Activated naive CD8-positive, alpha-beta T cell treated with anti-CD3 and anti-CD28 coated beads, Interleukin-2, amount 10 ng/mL, durations not matched to agents 7 days and 5 days (primary cell): Measurements from ENCODE around the gene MYO3B. TPM values are rescaled to one million over a fixed set of nuclear protein-coding genes. Genes with fewer than 3 reads are reported as not detected.

ENCODE experiments used
- ATAC-seq: fragments of 150-1000 bp; cut with Tn5 transposase; one replicate; pipeline ENCODE4 v1.10.0; 2021; ENCODE audit warnings: low read depth, moderate library complexity
- POLR2A ChIA-PET: fragments of 350-600 bp; sonication (Branson Sonifier 250); formaldehyde crosslinking; loops from one replicate; lab custom pipeline; 2021; ENCODE audit warnings: antibody characterized with exemption; lab: Charles Lee
- DNase-seq: peaks from one replicate; pipeline ENCODE4 v3.0.0; 2021
- H3K27ac Mint-ChIP-seq: one replicate; pipeline ENCODE4 v1.8.0; 2022; ENCODE audit warnings: mild to moderate bottlenecking, mixed read lengths
- H3K27me3 Mint-ChIP-seq: one replicate; pipeline ENCODE4 v1.8.0; 2022; ENCODE audit warnings: mild to moderate bottlenecking, moderate library complexity, mixed read lengths
- H3K36me3 Mint-ChIP-seq: one replicate; pipeline ENCODE4 v1.8.0; 2021; ENCODE audit warnings: mild to moderate bottlenecking, mixed read lengths
- H3K4me1 Mint-ChIP-seq: one replicate; pipeline ENCODE4 v1.8.0; 2021; ENCODE audit warnings: mixed read lengths
- H3K4me3 Mint-ChIP-seq: one replicate; pipeline ENCODE4 v1.8.0; 2022; ENCODE audit warnings: mild to moderate bottlenecking, moderate library complexity, mixed read lengths
- H3K9me3 Mint-ChIP-seq: one replicate; pipeline ENCODE4 v1.8.0; 2021; ENCODE audit warnings: mixed read lengths
- total RNA-seq, 2 experiments: library from RNA; stranded (reverse); gene quantifications; one replicate each; pipeline ENCODE4 v1.2.3, GENCODE V29; 2021

MYO3B gene
- total RNA-seq, 2 experiments from 2014 or later: 0.09 to 0.11 TPM

DNA sequence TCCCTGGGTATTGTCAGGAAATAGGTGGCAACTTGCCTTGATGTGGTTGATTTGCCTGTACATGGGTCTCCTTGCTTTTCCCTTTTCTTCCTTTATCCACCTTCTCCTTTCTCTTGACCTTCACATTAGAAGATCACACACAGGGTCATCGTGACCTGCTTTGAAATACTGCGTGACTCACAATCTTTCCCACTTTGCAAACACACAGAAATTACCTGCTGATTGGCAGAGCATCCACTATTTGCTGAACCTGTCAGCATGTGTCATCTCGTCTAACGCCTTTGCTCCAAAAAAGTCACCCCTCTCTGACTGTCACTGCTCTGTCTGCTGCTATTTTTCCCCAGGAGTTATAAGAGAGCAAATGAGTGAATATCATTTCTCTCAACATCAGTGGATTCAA lies 60.8 kb downstream of the MYO3B start:
- no peak overlapping the region for H3K27ac Mint-ChIP-seq
- peaks cover 46% of the 10 kb centered on the region for H3K27me3 Mint-ChIP-seq
- POLR2A ChIA-PET: no interaction called here
- H3K9me3 Mint-ChIP-seq: no peaks in the 10 kb centered on the region
- ATAC-seq (no peak), DNase-seq (no peak)
- no peaks in the 10 kb centered on the region for H3K4me1 Mint-ChIP-seq
- no peaks in the 10 kb centered on the region for H3K36me3 Mint-ChIP-seq
- H3K4me3 Mint-ChIP-seq: no peak overlapping the region

DNA sequence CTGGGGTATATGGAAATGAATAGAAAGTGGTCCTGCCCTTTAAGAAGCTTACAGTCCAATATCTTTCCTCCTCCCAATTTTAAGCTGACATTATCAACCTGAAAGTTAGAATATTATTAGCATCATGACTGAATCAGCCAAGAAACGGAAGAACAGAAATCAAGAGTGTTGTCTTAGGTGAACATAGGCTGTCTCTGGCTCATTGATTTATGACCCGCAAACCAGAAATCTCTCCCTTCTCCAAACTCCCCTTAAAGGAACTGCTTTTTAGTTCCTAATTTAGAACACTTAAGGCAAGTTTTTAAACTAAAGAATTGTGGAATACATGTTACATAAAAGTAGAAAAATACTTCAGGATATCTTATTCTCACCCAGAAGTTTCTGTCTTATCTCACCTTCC lies 62.7 kb downstream of the MYO3B start:
- H3K27ac Mint-ChIP-seq: no peak overlapping the region
- H3K27me3 Mint-ChIP-seq: peaks cover 55% of the 10 kb centered on the region
- no peak overlapping the region for H3K4me3 Mint-ChIP-seq
- H3K9me3 Mint-ChIP-seq: no peaks in the 10 kb centered on the region
- DNase-seq: no peak
- no peak for ATAC-seq
- H3K4me1 Mint-ChIP-seq: no peaks in the 10 kb centered on the region
- H3K36me3 Mint-ChIP-seq: no peaks in the 10 kb centered on the region
- POLR2A ChIA-PET: no interaction called here

DNA sequence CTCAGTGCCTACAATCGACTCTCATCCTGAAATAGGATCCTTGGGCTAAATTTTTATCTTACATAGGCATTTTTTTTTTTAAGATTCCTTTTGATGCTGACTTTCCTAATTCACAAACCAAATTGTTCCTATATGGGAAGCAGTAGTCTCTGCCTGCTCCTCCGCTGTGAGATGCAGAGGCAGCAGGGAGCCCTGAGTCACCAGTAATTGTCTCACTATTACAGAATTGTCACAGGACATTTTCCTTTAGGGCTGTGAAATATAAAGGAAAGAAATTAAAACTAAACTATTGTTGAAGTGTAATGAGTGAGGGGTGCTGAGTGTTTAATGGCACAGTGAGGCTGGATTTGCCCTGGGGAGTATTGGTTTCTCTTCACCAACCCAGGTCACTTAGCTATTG lies 63.8 kb downstream of the MYO3B start:
- ATAC-seq (no peak), DNase-seq (no peak)
- no peak overlapping the region for H3K27ac Mint-ChIP-seq
- POLR2A ChIA-PET: no interaction called here
- H3K4me3 Mint-ChIP-seq: no peak overlapping the region
- no peaks in the 10 kb centered on the region for H3K4me1 Mint-ChIP-seq
- H3K27me3 Mint-ChIP-seq: peaks cover 57% of the 10 kb centered on the region
- H3K9me3 Mint-ChIP-seq: no peaks in the 10 kb centered on the region
- H3K36me3 Mint-ChIP-seq: no peaks in the 10 kb centered on the region

DNA sequence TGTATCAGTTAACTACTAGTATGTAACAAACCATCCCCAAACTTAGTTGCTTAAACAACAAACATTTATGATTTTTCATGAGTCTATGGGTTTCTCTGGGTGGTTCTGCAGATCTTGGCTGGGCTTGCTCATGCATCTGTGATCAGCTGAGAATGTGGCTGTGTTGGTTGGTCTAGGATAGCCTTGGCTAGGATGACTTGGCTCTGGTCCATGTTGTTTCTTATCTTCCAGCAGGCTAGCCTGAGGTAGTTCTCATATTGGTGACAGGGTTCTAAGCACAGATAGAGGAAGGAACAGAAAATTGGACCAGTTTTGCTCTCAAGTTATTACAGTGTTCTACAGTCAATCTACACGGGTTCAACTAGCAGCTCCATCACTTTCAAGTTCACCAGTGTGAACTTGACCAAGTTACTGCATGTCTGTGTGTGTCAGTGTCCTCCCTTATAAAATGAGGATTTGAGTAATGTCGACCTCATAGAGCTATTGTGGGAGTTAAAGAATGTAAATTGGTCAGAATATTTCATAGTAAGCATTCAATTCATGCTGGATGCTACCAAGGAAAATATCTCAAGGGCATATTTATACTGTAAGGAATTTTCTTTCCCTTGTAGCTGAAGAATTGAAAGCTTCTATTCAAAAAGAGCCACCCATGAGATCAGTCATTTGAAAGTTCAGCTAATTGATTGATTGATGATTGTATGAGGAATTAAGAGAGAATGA lies 65.3 kb downstream of the MYO3B start:
- Mint-ChIP-seq H3K36me3 (no peaks in the 10 kb centered on the region), H3K4me1 (no peaks in the 10 kb centered on the region), H3K9me3 (no peaks in the 10 kb centered on the region), H3K27ac (no peak overlapping the region), H3K27me3 (peaks cover 50% of the 10 kb centered on the region), H3K4me3 (no peak overlapping the region)
- POLR2A ChIA-PET: no interaction called here
- DNase-seq (no peak), ATAC-seq (no peak)

DNA sequence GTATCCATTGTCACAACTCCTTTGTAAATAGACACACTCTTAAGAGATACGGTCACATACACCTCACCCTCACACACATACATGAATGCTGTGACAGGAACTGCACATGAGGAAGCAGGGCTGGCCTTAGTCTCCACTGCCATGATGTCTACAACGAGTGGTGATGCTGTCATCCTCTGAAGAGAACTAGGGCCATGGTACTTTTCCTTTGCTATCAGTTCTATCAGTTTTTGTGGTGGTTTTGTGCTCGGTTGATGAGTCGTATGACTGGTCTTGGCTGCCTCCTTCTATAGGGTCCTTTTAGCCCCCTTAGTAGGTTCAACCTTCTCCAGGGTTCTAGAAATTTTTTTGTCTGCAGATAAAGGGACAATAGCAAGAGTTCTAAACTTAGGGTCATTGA lies 66.0 kb downstream of the MYO3B start:
- DNase-seq (no peak), ATAC-seq (no peak)
- POLR2A ChIA-PET: no interaction called here
- Mint-ChIP-seq H3K4me3 (no peak overlapping the region), H3K36me3 (no peaks in the 10 kb centered on the region), H3K27me3 (peaks cover 47% of the 10 kb centered on the region), H3K27ac (no peak overlapping the region), H3K4me1 (no peaks in the 10 kb centered on the region), H3K9me3 (no peaks in the 10 kb centered on the region)

DNA sequence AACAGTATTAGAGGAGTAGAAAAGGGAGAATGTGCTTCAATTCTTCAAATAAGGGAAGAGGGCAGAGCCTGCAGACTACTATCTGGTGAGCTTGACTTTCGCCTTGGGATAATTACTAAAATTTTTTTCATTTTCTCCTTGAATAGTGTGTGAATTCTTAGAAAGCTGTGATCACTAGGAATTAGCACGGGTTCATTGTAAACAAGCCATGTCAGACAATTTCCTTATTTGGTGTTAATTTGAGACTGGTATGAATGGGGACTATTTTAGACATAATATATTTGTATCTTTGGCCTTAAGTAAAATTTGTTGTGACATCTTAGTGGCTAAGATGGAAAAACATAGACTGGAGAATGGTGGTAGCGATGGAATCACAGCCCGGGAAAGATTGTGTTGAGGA lies 66.6 kb downstream of the MYO3B start:
- Mint-ChIP-seq H3K27me3 (peaks cover 44% of the 10 kb centered on the region), H3K36me3 (no peaks in the 10 kb centered on the region), H3K4me3 (no peak overlapping the region), H3K27ac (no peak overlapping the region), H3K4me1 (no peaks in the 10 kb centered on the region), H3K9me3 (no peaks in the 10 kb centered on the region)
- POLR2A ChIA-PET: no interaction called here
- ATAC-seq (no peak), DNase-seq (no peak)

DNA sequence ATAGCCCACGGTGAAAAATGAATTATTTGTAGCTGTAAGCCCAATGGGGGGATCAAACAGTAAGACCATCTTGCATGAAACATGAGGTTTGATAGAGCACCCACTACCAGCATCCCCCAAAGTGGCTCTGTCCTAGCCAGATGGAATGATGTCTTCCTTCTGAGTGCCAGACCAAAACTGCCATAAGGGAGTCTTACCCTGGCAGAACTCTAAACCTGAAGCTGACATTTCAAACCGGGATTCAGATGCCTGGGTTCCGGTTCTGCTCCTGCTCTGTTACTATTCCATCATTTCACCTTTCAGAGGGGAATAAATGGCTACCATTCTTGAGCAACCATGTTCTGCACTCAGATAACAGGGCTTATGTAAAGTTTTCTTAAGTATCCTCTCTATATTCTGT lies 67.4 kb downstream of the MYO3B start:
- ATAC-seq (no peak), DNase-seq (no peak)
- H3K36me3 Mint-ChIP-seq: no peaks in the 10 kb centered on the region
- peaks cover 38% of the 10 kb centered on the region for H3K27me3 Mint-ChIP-seq
- POLR2A ChIA-PET: no interaction called here
- H3K9me3 Mint-ChIP-seq: no peaks in the 10 kb centered on the region
- no peaks in the 10 kb centered on the region for H3K4me1 Mint-ChIP-seq
- H3K4me3 Mint-ChIP-seq: no peak overlapping the region
- H3K27ac Mint-ChIP-seq: no peak overlapping the region

DNA sequence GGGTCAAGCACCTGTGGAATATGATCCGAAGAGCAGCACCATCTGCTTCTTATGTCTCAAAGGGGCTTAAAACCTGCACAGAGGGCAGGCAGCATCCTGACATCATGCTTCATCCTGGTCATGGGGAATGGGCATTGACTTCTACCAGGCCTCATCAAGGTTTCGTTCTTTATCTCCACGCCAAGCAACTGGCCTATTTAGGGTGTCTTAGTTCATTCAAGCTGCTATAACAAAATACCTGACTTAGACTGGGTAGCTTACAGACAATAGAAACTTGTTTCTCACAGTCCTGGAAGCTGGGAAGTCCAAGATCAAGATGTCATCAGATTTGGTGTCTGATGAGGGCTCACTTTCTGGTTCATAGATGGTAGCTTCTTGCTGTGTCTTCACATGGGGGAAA lies 69.4 kb downstream of the MYO3B start:
- no peaks in the 10 kb centered on the region for H3K36me3 Mint-ChIP-seq
- H3K4me1 Mint-ChIP-seq: no peaks in the 10 kb centered on the region
- peaks cover 23% of the 10 kb centered on the region for H3K27me3 Mint-ChIP-seq
- no peak overlapping the region for H3K27ac Mint-ChIP-seq
- H3K4me3 Mint-ChIP-seq: no peak overlapping the region
- POLR2A ChIA-PET: no interaction called here
- ATAC-seq (no peak), DNase-seq (no peak)
- H3K9me3 Mint-ChIP-seq: no peaks in the 10 kb centered on the region

DNA sequence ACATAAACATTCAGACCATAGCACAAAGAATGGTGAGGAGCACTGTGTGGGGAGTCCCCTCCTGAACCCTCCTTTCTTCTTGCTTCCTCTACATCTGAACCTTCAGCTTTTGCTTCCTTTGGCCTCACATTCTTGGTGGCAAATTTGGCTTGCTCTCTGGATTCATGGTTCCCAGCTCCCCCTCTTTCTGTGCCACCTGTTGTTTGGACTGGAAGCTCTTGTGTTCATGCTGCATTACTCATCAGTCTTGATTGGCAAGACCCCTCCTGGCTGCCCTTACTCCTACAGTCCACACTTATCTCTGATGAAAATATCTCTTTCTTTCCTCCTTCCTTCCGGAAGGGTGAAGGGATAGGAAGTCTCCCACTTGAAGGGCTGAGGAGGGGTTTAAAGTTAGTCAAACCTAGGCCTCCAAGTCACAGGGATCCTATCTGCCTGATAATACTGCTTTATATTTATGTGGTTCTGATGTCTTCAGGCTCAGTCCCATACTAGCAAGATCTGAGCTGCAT lies 70.0 kb downstream of the MYO3B start:
- no peaks in the 10 kb centered on the region for H3K36me3 Mint-ChIP-seq
- no peak for ATAC-seq
- no peak overlapping the region for H3K4me3 Mint-ChIP-seq
- no peak for DNase-seq
- peaks cover 18% of the 10 kb centered on the region for H3K27me3 Mint-ChIP-seq
- no peak overlapping the region for H3K27ac Mint-ChIP-seq
- H3K9me3 Mint-ChIP-seq: no peaks in the 10 kb centered on the region
- POLR2A ChIA-PET: no interaction called here
- H3K4me1 Mint-ChIP-seq: no peaks in the 10 kb centered on the region

DNA sequence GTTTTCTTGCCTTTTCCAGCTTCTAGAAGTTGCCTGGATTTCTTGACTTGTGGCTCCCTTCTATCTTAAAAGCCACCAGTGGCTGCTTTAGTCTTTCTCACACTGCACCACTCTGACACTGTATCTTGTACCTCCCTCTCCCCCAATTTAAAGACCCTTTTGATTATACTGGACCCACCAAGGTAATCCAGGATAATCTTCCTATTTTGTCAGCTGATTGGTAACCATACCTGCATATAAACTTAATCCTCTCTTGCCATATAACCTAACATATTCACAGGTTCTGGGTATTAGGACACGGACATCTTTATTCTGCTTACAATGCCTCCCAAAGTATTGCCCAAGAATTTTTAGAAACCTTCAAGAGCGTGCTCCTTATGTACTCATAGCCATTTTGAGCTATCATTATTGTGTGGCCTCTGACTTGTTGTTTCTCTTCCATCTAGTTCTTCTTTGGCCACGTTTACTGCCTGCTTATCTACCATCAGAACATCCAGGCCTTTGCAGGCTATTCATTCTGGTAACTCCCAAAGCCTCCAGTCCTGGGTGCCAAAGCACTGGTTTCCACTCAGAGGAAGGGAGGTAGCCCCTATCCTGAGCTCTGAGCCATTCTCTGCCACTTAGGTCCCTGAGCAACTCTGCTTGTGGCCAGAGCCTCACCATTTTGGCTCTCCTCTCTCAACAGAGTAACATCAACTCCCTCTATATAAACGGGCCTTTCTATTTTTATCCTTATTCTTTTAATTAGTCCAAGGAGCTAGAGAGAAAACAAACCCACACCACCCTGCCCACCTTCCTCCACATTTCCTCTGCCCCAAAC lies 70.8 kb downstream of the MYO3B start:
- Mint-ChIP-seq H3K36me3 (no peaks in the 10 kb centered on the region), H3K4me3 (no peak overlapping the region), H3K4me1 (no peaks in the 10 kb centered on the region), H3K27me3 (peaks cover 15% of the 10 kb centered on the region), H3K9me3 (no peaks in the 10 kb centered on the region), H3K27ac (no peak overlapping the region)
- ATAC-seq: no peak
- no peak for DNase-seq
- POLR2A ChIA-PET: no interaction called here

DNA sequence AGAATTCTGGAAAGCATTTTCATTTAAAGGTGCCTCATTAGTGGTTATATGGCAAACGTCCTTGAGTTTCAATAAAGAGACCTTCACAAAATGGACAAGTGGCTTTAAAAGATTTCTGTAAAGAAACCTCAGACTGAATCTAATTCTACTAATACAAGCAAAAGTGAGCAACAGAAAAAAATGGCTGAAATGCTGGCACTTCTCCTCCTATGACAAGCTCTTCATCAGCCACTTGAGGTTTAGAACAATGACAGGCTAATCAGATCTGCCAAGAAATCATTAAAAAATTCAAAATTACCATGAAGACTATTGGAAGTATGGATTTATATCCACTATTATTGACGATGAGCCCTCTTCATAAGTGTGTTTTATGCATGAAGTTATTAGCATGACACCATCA lies 71.8 kb downstream of the MYO3B start:
- Mint-ChIP-seq H3K27me3 (peaks cover 8% of the 10 kb centered on the region), H3K27ac (no peak overlapping the region), H3K4me3 (no peak overlapping the region), H3K4me1 (no peaks in the 10 kb centered on the region), H3K9me3 (no peaks in the 10 kb centered on the region), H3K36me3 (no peaks in the 10 kb centered on the region)
- DNase-seq (no peak), ATAC-seq (no peak)
- POLR2A ChIA-PET: interaction anchor here (0.6 kb wide), 1 partner anchor 420 kb away, joined by 3 read pairs; no protein-coding TSS in a partner anchor

DNA sequence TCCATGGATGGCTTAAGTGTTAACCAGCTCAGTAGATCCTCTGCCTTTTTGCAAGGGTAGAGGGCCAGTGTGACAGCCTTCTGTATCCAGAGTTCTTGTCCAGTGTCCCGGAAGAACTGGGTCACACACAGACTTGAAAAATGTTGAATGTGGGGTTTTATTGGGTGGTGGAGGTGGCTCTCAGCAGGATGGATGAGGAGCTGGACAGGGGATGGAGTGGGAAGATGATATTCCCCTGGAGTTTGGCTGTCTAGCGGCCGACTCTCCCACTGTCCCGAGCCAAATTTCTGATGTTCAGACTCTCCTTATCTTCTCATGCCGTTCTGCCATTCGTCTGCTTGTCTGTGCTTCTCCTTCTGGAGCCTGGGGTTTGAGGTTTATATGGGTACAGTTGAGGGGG lies 72.6 kb downstream of the MYO3B start:
- Mint-ChIP-seq H3K27me3 (peaks cover 5% of the 10 kb centered on the region), H3K9me3 (no peaks in the 10 kb centered on the region), H3K27ac (no peak overlapping the region), H3K36me3 (no peaks in the 10 kb centered on the region), H3K4me3 (no peak overlapping the region), H3K4me1 (no peaks in the 10 kb centered on the region)
- ATAC-seq (no peak), DNase-seq (no peak)
- POLR2A ChIA-PET: no interaction called here

DNA sequence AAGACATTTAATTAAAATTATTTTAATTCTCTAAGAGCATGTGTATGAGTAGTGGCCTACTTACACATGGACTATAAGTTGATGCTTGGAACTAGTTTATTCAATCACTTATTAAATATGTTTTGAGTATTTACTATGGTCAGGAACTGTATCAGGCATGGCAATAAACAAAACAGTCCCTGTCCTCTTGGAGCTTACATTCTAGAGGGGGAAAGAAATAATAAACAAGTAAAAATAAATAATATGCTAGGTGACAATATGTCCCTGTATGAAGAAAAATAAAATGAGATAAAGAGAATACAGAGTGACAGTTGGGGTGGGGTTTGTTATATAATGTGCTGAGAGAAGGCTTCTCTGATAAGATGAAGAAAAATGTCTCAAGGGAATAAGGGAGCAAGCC lies 74.5 kb downstream of the MYO3B start:
- Mint-ChIP-seq H3K4me1 (no peaks in the 10 kb centered on the region), H3K27ac (no peak overlapping the region), H3K27me3 (peaks cover 8% of the 10 kb centered on the region), H3K4me3 (no peak overlapping the region), H3K9me3 (no peaks in the 10 kb centered on the region), H3K36me3 (no peaks in the 10 kb centered on the region)
- ATAC-seq (no peak), DNase-seq (no peak)
- POLR2A ChIA-PET: no interaction called here

DNA sequence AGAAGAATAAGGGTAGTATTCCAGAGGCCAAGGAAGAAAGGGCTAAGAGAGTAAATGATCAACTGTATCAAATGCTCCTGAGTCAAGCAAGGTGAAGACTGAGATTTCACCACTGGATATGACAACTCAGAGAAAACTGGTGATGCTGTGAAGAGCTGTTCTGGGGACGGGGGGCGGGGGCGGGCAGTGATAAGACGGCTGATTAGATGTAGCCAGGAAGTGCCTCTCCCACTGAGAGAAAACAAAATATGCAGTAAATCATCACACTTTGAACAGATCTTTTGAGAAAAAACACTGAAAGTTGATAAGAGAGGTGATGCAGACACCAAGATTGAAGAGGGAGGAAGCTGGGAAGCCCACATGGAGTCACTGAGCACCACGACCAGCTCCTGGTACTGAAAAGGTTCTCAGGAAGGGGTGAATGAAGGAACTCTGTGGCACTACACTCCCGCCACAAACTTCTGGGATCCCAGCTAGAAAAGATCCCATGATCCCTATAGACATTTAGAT lies 75.8 kb downstream of the MYO3B start:
- POLR2A ChIA-PET: no interaction called here
- H3K36me3 Mint-ChIP-seq: no peaks in the 10 kb centered on the region
- no peaks in the 10 kb centered on the region for H3K4me1 Mint-ChIP-seq
- H3K27me3 Mint-ChIP-seq: peaks cover 12% of the 10 kb centered on the region
- ATAC-seq (no peak), DNase-seq (no peak)
- no peak overlapping the region for H3K4me3 Mint-ChIP-seq
- no peaks in the 10 kb centered on the region for H3K9me3 Mint-ChIP-seq
- H3K27ac Mint-ChIP-seq: no peak overlapping the region
